Measurements from ENCODE around the gene MTX1. TPM values are rescaled to one million over a fixed set of nuclear protein-coding genes. Genes with fewer than 3 reads are reported as not detected.
"Not testable (repeated sequence)": the region's sequence is repeated elsewhere in the genome, so short reads cannot be mapped to it uniquely, and the experiment has no call there.

MTX1 gene
- polyA plus RNA-seq, 1 experiment: 72.7 TPM

DNA sequence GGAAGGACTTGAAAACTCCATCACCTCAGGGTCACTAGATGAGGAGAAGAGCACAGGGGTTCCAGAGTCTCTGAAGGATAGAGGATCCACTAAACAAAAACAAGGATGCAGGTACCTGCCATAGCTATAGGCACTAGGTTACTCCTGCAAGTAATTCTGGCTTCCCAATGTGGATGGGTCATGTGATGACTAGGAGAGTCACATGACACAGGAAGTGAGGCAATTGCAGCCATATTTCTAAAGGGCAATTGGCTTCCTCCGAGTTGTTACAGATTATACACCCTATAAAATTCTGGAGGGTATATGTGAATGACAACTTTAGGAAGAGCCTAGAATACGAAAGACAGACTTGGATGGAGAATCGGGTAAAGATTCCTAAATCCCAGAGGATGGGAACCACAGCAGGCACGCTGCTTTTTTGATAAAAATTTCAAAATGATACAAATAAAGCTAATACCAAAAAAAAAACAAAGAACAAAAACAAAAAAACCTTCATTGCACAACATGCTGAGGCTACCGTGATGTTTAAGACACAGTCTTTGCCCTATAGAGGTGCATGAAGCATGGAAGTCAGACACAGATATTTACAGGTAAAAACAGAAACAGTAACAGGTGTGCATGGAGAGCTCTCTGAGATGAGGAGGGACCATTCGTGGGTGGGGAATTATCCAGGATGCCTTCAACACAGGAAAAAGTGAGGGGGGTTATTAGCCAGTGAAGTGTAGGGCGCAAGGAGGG lies 10.5 kb downstream of the MTX1 start:
- Histone ChIP-seq H3K27me3 (ENCODE audit: control insufficient read depth, insufficient read depth, low read length) (no peaks in the 10 kb centered on the region), H3K36me3 (ENCODE audit: control insufficient read depth, insufficient read depth, low read length) (peaks cover 2% of the 10 kb centered on the region), H3K4me3 (ENCODE audit: low read depth, low read length) (no peak overlapping the region)
- POLR2A ChIA-PET: no interaction called here
- CTCF ChIA-PET: interaction anchor here (0.7 to 1.5 kb wide), 4 partner anchors 8 to 46 kb away, joined by 3 to 6 read pairs (median 4); partner anchors contain the start of genes KRTCAP2 and TRIM46
- DNase-seq (ENCODE audit: low read depth): no peak
- TF ChIP-seq, protein P1, sequence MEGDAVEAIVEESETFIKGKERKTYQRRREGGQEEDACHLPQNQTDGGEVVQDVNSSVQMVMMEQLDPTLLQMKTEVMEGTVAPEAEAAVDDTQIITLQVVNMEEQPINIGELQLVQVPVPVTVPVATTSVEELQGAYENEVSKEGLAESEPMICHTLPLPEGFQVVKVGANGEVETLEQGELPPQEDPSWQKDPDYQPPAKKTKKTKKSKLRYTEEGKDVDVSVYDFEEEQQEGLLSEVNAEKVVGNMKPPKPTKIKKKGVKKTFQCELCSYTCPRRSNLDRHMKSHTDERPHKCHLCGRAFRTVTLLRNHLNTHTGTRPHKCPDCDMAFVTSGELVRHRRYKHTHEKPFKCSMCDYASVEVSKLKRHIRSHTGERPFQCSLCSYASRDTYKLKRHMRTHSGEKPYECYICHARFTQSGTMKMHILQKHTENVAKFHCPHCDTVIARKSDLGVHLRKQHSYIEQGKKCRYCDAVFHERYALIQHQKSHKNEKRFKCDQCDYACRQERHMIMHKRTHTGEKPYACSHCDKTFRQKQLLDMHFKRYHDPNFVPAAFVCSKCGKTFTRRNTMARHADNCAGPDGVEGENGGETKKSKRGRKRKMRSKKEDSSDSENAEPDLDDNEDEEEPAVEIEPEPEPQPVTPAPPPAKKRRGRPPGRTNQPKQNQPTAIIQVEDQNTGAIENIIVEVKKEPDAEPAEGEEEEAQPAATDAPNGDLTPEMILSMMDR (IDR thresholded peaks at IDR 0.05; ENCODE audit: insufficient read depth, low read depth, low read length): no peak

DNA sequence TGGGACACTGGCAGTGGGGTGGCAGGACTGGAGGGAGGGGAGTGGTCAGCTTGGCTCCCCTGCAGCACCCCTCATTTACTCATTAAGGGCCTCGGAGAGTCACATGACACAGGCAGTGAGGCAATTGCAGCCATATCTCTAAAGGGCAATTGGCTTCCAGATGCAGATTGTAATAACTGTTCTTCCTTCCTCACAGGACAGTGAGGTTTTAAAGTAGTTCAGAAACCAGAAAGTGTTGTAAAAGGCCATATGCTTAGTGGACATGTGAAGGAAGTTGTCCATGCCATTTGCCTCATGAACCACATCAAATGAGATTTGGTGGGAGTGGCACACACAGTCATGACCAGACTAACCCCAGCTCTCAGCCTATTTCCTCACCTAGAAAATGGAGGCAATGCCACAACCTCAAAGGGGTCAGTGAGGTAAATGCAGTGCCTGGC lies 11.1 kb downstream of the MTX1 start:
- CTCF ChIA-PET: interaction anchor here (1.2 to 1.5 kb wide), 2 partner anchors 10 to 46 kb away, joined by 4 to 5 read pairs; partner anchors contain the start of genes KRTCAP2 and TRIM46
- no peak for DNase-seq (ENCODE audit: low read depth)

DNA sequence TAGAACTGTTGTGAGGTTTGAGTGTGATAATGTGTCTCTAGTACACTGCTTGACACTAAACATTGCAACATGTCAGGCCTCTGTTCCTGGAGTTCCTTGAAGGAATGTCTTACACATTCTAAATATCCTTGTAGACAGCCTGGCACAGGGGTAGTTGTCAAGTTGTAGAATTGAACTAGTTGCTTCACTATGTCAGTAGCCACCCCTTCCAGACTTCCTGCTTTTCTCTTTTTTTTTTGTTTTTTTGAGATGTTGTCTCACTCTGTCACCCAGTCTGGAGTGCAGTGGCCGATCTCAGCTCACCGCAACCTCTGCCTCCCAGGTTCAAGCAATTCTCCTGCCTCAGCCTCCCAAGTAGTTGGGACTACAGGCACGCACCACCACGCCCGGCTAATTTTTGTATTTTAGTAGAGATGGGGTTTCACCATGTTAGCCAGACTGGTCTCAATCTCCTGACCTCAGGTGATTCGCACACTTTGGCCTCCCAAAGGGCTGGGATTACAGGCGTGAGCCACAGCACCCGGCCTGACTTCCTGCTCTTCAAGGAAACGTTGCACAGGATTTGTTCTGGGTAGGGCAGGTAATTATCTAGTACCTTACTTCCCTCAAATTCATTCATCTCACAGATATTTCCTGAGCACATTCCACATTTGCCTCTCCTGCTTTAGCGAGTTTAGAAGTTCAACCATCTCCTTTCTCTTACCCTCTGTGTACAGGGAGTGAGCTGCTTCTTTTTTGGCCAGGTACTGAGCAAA lies 11.9 kb downstream of the MTX1 start:
- H3K27me3 ChIP-seq (ENCODE audit: control insufficient read depth, insufficient read depth, low read length); POLR2A ChIA-PET; H3K36me3 ChIP-seq (ENCODE audit: control insufficient read depth, insufficient read depth, low read length); H3K4me3 ChIP-seq (ENCODE audit: low read depth, low read length); DNase-seq (ENCODE audit: low read depth); CTCF ChIA-PET: not testable (repeated sequence)

More for the DNA sequence above, 11.1 kb downstream of the MTX1 start:
- Histone ChIP-seq H3K27me3 (ENCODE audit: control insufficient read depth, insufficient read depth, low read length) (no peaks in the 10 kb centered on the region), H3K36me3 (ENCODE audit: control insufficient read depth, insufficient read depth, low read length) (peaks cover 2% of the 10 kb centered on the region), H3K4me3 (ENCODE audit: low read depth, low read length) (no peak overlapping the region)
- POLR2A ChIA-PET: no interaction called here
- TF ChIP-seq, protein P1 (IDR thresholded peaks at IDR 0.05; ENCODE audit: insufficient read depth, low read depth, low read length): no peak

DNA sequence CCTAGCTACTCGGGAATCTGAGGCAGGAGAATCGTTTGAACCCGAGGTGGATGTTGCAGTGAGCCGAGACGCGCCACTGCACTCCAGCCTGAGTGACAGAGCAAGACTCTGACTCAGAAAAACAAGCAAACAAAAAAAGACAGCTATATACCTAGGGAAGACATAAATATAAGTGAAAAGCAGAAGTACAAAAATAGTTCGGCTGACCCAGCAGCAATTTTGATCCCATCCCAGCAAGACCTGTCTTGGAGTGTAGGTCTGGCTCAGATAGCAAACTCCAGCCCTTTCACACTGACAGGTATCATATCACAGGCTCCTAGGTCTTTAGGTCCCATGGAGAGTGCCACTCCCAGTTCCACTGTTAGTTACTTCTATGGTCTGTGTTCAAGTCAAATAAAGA lies 14.6 kb downstream of the MTX1 start:
- no peaks in the 10 kb centered on the region for H3K36me3 ChIP-seq (ENCODE audit: control insufficient read depth, insufficient read depth, low read length)
- H3K4me3 ChIP-seq (ENCODE audit: low read depth, low read length): no peak overlapping the region

DNA sequence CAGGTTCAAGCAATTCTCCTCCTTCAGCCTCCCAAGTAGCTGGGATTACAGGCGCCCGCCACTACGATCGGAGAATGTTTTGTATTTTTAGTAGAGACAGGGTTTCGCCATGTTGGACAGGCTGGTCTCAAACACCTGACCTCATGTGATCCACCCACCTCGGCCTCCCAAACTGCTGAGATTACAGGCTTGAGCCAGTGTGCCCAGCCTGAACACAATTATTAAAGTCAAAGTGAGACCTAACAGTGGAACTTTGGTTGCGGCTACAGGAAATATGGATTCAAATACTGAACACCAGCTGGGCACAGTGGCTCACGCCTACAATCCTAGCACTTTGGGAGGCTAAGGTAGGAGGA lies 16.9 kb downstream of the MTX1 start:
- DNase-seq (ENCODE audit: low read depth); H3K27me3 ChIP-seq (ENCODE audit: control insufficient read depth, insufficient read depth, low read length); H3K4me3 ChIP-seq (ENCODE audit: low read depth, low read length); H3K36me3 ChIP-seq (ENCODE audit: control insufficient read depth, insufficient read depth, low read length): not testable (repeated sequence)
- CTCF ChIA-PET: interaction anchor here (0.9 to 6.8 kb wide), 6 partner anchors 18 to 53 kb away, joined by 4 to 75 read pairs (median 8); partner anchors contain the start of genes KRTCAP2, MTX1 and THBS3
- POLR2A ChIA-PET: interaction anchor here (0.7 kb wide), 1 partner anchor 19 kb away, joined by 3 read pairs; no protein-coding TSS in a partner anchor

More for the DNA sequence above, 14.6 kb downstream of the MTX1 start:
- TF ChIP-seq, protein P1 (IDR thresholded peaks at IDR 0.05; ENCODE audit: insufficient read depth, low read depth, low read length): no peak
- DNase-seq (ENCODE audit: low read depth): no peak
- H3K27me3 ChIP-seq (ENCODE audit: control insufficient read depth, insufficient read depth, low read length): no peaks in the 10 kb centered on the region
- CTCF ChIA-PET: interaction anchor here (5.2 to 6.8 kb wide), 2 partner anchors 17 to 28 kb away, joined by 27 to 75 read pairs; partner anchors contain the start of genes MTX1 and THBS3
- POLR2A ChIA-PET: no interaction called here
